ENCODE measurements around the gene SF3B2. TPM values are rescaled to one million over a fixed set of nuclear protein-coding genes. Genes with fewer than 3 reads are reported as not detected.
"Not testable (repeated sequence)": the region's sequence is repeated elsewhere in the genome, so short reads cannot be mapped to it uniquely, and the experiment has no call there.

SF3B2 gene
- total RNA-seq, 1 donor from 2014 or later = 75.5 TPM

- Histone ChIP-seq H3K36me3 (peaks cover 34% of the 10 kb centered on the region), H3K4me1 (peaks cover 56% of the 10 kb centered on the region)
Observed at GRCh38 chr11:66072518-66072917, 20.4 kb downstream of the SF3B2 start.

GRCh38 chr11:66073669-66074068 is 21.5 kb downstream of the SF3B2 start:
- no peak for TF ChIP-seq CTCF (IDR thresholded peaks at IDR 0.05; ENCODE audit: borderline replicate concordance)
- Histone ChIP-seq H3K4me1 (peaks cover 45% of the 10 kb centered on the region), H3K36me3 (peaks cover 23% of the 10 kb centered on the region), H3K27ac (replicated peaks) (no peak overlapping the region), H3K9me3 (replicated peaks) (no peaks in the 10 kb centered on the region), H3K4me3 (no peak overlapping the region), H3K27me3 (ENCODE audit: low read depth) (no peaks in the 10 kb centered on the region)
- DNase-seq = no peak
- intact Hi-C loops (cut with micrococcal nuclease) = no loop called here

More at GRCh38 chr11:66072518-66072917, 20.4 kb downstream of the SF3B2 start:
- Histone ChIP-seq H3K27me3 (ENCODE audit: low read depth) (no peaks in the 10 kb centered on the region), H3K9me3 (replicated peaks) (no peaks in the 10 kb centered on the region), H3K27ac (replicated peaks) (peak overlapping the region; percentile 94), H3K4me3 (no peak overlapping the region)
- no peak for DNase-seq
- intact Hi-C loops (cut with micrococcal nuclease) = no loop called here
- no peak for TF ChIP-seq CTCF (IDR thresholded peaks at IDR 0.05; ENCODE audit: borderline replicate concordance)

- H3K36me3 ChIP-seq = peaks cover 26% of the 10 kb centered on the region
Observed at GRCh38 chr11:66075273-66075672, 23.1 kb downstream of the SF3B2 start.

GRCh38 chr11:66076561-66076960 is 24.4 kb downstream of the SF3B2 start:
- Histone ChIP-seq H3K4me3 (no peak overlapping the region), H3K27me3 (ENCODE audit: low read depth) (no peaks in the 10 kb centered on the region), H3K27ac (replicated peaks) (peak overlapping the region; percentile 42), H3K36me3 (peaks cover 26% of the 10 kb centered on the region), H3K4me1 (peaks cover 41% of the 10 kb centered on the region), H3K9me3 (replicated peaks) (no peaks in the 10 kb centered on the region)
- no peak for TF ChIP-seq CTCF (IDR thresholded peaks at IDR 0.05; ENCODE audit: borderline replicate concordance)
- DNase-seq = no peak
- intact Hi-C loops (cut with micrococcal nuclease) = no loop called here

More at GRCh38 chr11:66075273-66075672, 23.1 kb downstream of the SF3B2 start:
- H3K9me3 ChIP-seq (replicated peaks) = no peaks in the 10 kb centered on the region
- TF ChIP-seq CTCF (IDR thresholded peaks at IDR 0.05; ENCODE audit: borderline replicate concordance) = no peak
- no peak for DNase-seq
- H3K4me1 ChIP-seq = peaks cover 41% of the 10 kb centered on the region
- no peak overlapping the region for H3K4me3 ChIP-seq
- no peaks in the 10 kb centered on the region for H3K27me3 ChIP-seq (ENCODE audit: low read depth)
- intact Hi-C loops (cut with micrococcal nuclease) = no loop called here
- H3K27ac ChIP-seq (replicated peaks) = no peak overlapping the region

- no peak for DNase-seq
- no peak overlapping the region for H3K4me3 ChIP-seq
- H3K27me3 ChIP-seq (ENCODE audit: low read depth) = no peaks in the 10 kb centered on the region
- peaks cover 48% of the 10 kb centered on the region for H3K4me1 ChIP-seq
- intact Hi-C loops (cut with micrococcal nuclease) = no loop called here
- H3K36me3 ChIP-seq = peaks cover 21% of the 10 kb centered on the region
- no peak overlapping the region for H3K27ac ChIP-seq (replicated peaks)
- TF ChIP-seq CTCF (IDR thresholded peaks at IDR 0.05; ENCODE audit: borderline replicate concordance) = no peak
- no peaks in the 10 kb centered on the region for H3K9me3 ChIP-seq (replicated peaks)
Observed at GRCh38 chr11:66077927-66078326, 25.8 kb downstream of the SF3B2 start.

GRCh38 chr11:66078949-66079348 is 26.8 kb downstream of the SF3B2 start:
- H3K27ac ChIP-seq (replicated peaks); H3K27me3 ChIP-seq (ENCODE audit: low read depth); H3K4me3 ChIP-seq; intact Hi-C loops (cut with micrococcal nuclease); DNase-seq; H3K9me3 ChIP-seq (replicated peaks): not testable (repeated sequence)
- peaks cover 58% of the 10 kb centered on the region for H3K4me1 ChIP-seq
- H3K36me3 ChIP-seq = peaks cover 18% of the 10 kb centered on the region
